GM06990 (cell line): ENCODE data around the gene ZNF398.

Experiments used
- DNase-seq: peaks from one replicate; pipeline ENCODE4 v3.0.0-alpha.2; 2011; ENCODE audit not compliant: insufficient read length; ENCODE audit errors: extremely low read depth
- H3K27me3 ChIP-seq: replicated peaks from 2 replicates; pipeline ENCODE4 v1.6.0; 2011; ENCODE audit warnings: low read length; ENCODE audit not compliant: control insufficient read depth, insufficient read depth
- H3K36me3 ChIP-seq: 2 replicates; pipeline ENCODE4 v1.5.1; 2011; ENCODE audit warnings: low read length; ENCODE audit not compliant: control insufficient read depth, insufficient read depth
- H3K4me3 ChIP-seq: replicated peaks from 2 replicates; pipeline ENCODE4 v1.5.1; 2011; ENCODE audit warnings: low read depth, mild to moderate bottlenecking, control low read depth, low read length
- TF ChIP-seq, protein P1 (sequence below): IDR thresholded peaks from 2 replicates; pipeline ENCODE4 v1.5.1; 2011; ENCODE audit warnings: low read length, control low read depth, mild to moderate bottlenecking, inconsistent platforms; ENCODE audit not compliant: insufficient read depth, poor library complexity, severe bottlenecking

Gene ZNF398, protein sequence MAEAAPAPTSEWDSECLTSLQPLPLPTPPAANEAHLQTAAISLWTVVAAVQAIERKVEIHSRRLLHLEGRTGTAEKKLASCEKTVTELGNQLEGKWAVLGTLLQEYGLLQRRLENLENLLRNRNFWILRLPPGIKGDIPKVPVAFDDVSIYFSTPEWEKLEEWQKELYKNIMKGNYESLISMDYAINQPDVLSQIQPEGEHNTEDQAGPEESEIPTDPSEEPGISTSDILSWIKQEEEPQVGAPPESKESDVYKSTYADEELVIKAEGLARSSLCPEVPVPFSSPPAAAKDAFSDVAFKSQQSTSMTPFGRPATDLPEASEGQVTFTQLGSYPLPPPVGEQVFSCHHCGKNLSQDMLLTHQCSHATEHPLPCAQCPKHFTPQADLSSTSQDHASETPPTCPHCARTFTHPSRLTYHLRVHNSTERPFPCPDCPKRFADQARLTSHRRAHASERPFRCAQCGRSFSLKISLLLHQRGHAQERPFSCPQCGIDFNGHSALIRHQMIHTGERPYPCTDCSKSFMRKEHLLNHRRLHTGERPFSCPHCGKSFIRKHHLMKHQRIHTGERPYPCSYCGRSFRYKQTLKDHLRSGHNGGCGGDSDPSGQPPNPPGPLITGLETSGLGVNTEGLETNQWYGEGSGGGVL

GRCh38 chr7:149147072-149147751 is at the start of gene ZNF398:
Gene ZNF398 (plus strand): TSS chr7:149147453. CDS start chr7:149147743, 290 bp downstream.
- H3K4me3 ChIP-seq: peak within 1 kb of the TSS; percentile 90
- TF ChIP-seq, protein P1, sequence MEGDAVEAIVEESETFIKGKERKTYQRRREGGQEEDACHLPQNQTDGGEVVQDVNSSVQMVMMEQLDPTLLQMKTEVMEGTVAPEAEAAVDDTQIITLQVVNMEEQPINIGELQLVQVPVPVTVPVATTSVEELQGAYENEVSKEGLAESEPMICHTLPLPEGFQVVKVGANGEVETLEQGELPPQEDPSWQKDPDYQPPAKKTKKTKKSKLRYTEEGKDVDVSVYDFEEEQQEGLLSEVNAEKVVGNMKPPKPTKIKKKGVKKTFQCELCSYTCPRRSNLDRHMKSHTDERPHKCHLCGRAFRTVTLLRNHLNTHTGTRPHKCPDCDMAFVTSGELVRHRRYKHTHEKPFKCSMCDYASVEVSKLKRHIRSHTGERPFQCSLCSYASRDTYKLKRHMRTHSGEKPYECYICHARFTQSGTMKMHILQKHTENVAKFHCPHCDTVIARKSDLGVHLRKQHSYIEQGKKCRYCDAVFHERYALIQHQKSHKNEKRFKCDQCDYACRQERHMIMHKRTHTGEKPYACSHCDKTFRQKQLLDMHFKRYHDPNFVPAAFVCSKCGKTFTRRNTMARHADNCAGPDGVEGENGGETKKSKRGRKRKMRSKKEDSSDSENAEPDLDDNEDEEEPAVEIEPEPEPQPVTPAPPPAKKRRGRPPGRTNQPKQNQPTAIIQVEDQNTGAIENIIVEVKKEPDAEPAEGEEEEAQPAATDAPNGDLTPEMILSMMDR: peak; percentile 44
- no peaks in the 10 kb centered on the region for H3K36me3 ChIP-seq
- no peaks in the 10 kb centered on the region for H3K27me3 ChIP-seq
- peak; percentile 90 for DNase-seq

DNA sequence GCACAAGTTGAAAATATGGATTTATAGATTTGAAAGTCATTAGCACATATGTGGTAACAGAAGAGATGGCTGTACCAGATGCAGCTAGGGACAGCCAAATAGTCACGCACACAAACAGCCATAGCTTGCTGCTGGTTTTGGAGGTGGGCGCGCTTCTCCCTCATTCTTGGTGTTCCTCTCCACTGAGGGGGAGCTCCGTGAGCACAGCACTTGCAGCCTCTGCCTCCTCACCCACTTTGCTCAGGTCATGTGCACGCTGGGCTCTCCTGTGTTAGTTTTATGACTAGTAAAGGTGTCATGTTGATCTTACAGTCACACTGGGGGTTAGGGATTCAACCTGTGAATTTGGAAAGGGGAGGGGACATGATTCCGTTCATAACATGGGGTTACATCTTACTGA is 48.2 kb upstream of the ZNF398 start:
- TF ChIP-seq, protein P1: no peak
- DNase-seq: no peak
- Histone ChIP-seq H3K27me3 (no peaks in the 10 kb centered on the region), H3K4me3 (no peak overlapping the region), H3K36me3 (no peaks in the 10 kb centered on the region; the same call in 1 of the 2 replicates)

DNA sequence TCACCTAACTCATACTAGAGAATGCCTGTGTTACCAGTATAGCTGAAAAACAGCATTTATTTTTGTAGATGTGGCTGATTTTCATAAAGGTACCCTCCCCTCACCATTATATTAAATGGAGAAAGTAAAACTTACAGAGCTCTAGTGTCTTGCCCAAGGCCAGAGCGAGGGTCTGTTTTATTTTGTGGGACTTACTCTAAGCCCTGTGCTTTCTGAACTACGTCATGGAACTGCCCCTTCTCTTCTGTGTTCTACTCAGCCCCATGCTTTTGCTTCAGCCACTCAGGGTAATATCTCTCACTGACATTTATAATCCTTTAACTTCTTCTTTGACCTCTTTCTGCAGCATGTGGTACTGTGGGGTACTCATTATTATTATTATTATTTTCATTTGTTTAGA is 46.4 kb upstream of the ZNF398 start:
- H3K27me3 ChIP-seq: no peaks in the 10 kb centered on the region
- DNase-seq: no peak
- no peak overlapping the region for H3K4me3 ChIP-seq
- no peaks in the 10 kb centered on the region; the same call in none of the 2 replicates for H3K36me3 ChIP-seq
- TF ChIP-seq, protein P1: no peak

- TF ChIP-seq, protein P1: no peak
- Histone ChIP-seq H3K27me3 (no peaks in the 10 kb centered on the region), H3K4me3 (no peak overlapping the region), H3K36me3 (no peaks in the 10 kb centered on the region; the same call in none of the 2 replicates)
- DNase-seq: no peak
These were observed 44.6 kb upstream of the ZNF398 start for GRCh38 chr7:149102666-149103065.

DNA sequence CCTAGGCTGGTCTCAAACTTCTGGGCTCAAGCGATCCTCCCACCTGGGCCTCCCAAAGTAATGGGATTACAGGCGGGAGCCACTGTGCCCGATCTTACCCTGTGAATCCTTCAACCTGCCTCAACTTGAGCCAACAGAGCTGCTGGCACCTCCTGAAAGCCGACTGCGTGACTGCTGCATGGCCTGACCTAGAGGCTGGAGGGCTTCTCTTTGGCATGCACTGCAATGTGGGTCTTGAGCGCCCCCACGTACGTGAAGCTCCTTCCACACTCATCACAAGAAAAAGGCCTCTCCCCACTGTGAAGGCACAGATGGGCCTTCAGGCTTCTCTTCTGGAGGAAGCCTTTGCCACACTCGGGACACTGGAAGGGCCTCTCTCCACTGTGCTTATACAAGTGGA is 43.8 kb upstream of the ZNF398 start:
- DNase-seq: no peak
- Histone ChIP-seq H3K4me3 (no peak overlapping the region), H3K27me3 (no peaks in the 10 kb centered on the region), H3K36me3 (no peaks in the 10 kb centered on the region; the same call in none of the 2 replicates)
- TF ChIP-seq, protein P1: no peak
